HCT116 (cell line): Measurements from ENCODE around the gene FOXO3. TPM values are rescaled to one million over a fixed set of nuclear protein-coding genes. Genes with fewer than 3 reads are reported as not detected.
"Not testable (repeated sequence)": the region's sequence is repeated elsewhere in the genome, so short reads cannot be mapped to it uniquely, and the experiment has no call there.

Source experiments
- ATAC-seq: fragments of 200-7000 bp; cut with Tn5 transposase; 2 replicates; pipeline ENCODE4 v1.9.1; 2020; ENCODE audit warnings: mild to moderate bottlenecking, moderate library complexity
- BruUV-seq: library from RNA; stranded (reverse); fragments of 400-500 nt; replicated peaks from 2 replicates; lab custom pipeline; 2021; lab: Mats Ljungman, UMichigan
- CTCF ChIA-PET: fragments of 300-600 bp; sonication (Branson Sonifier 250); formaldehyde crosslinking; loops from one replicate; lab custom pipeline; 2021; ENCODE audit warnings: antibody characterized with exemption; lab: Charles Lee
- POLR2A ChIA-PET: fragments of 300-600, 350-600 bp; sonication (Branson Sonifier 250); formaldehyde crosslinking; loops from one replicate; lab custom pipeline; 2021; ENCODE audit warnings: antibody characterized with exemption; lab: Charles Lee
- RAD21 ChIA-PET, 2 experiments: fragments of 300-600 bp; sonication (Branson Sonifier 250); formaldehyde crosslinking; loops; one replicate each; lab custom pipeline; 2023; ENCODE audit warnings: low total read pairs in 2 of 2; ENCODE audit not compliant: uncharacterized antibody in 2 of 2, unreplicated experiment in 2 of 2, low non-redundant PET in 1 of 2; lab: Charles Lee
- DNase-seq: peaks from one replicate; pipeline ENCODE4 v3.0.0-alpha.2; 2010; ENCODE audit warnings: low read depth, low spot score
- H2AFZ ChIP-seq: fragments of 200-600 bp; shearing (Covaris generic), sonication (generic); 2 replicates; pipeline ENCODE4 v1.6.1; 2017; ENCODE audit warnings: low read depth, mixed run types, mixed read lengths, antibody characterized with exemption, low read length; ENCODE audit not compliant: poor library complexity, severe bottlenecking
- H3K27ac ChIP-seq: 2 replicates; pipeline ENCODE4 v1.5.1; 2012; ENCODE audit warnings: low read depth, low read length
- H3K27me3 ChIP-seq: fragments of 200-600 bp; sonication (generic); 2 replicates; pipeline ENCODE4 v1.6.1; 2016; ENCODE audit warnings: mixed run types, low read length, mixed read lengths; ENCODE audit not compliant: insufficient read depth
- H3K36me3 ChIP-seq, 2 experiments: fragments of 200-500 bp in 1 of 2; fragments of 200-600 bp in 1 of 2; sonication (Bioruptor generic) in 1 of 2; sonication (generic) in 1 of 2; 2 replicates each; pipeline versions ENCODE4 v1.5.1 to v1.6.1; 2014 to 2016; ENCODE audit warnings: low read length in 2 of 2, inconsistent platforms in 1 of 2, mixed read lengths in 1 of 2, mixed run types in 1 of 2; ENCODE audit not compliant: insufficient read depth in 2 of 2, control insufficient read depth in 1 of 2
- H3K4me1 ChIP-seq, 2 experiments: fragments of 200-600 bp in 1 of 2; sonication (generic) in 1 of 2; 2 replicates each; pipeline versions ENCODE4 v1.5.1 to v1.6.1; 2012 to 2017; ENCODE audit warnings: low read length in 2 of 2, inconsistent platforms in 1 of 2, mild to moderate bottlenecking in 1 of 2, mixed read lengths in 1 of 2, mixed run types in 1 of 2, moderate library complexity in 1 of 2; ENCODE audit not compliant: insufficient read depth in 2 of 2, control insufficient read depth in 1 of 2
- H3K4me2 ChIP-seq: fragments of 200-600 bp; sonication (generic); 2 replicates; pipeline ENCODE4 v1.6.1; 2017; ENCODE audit warnings: mixed run types, low read length, mixed read lengths
- H3K4me3 ChIP-seq, 2 experiments: fragments of 200-600 bp in 1 of 2; sonication (generic) in 1 of 2; replicated peaks in 1 of 2; 2 replicates each; pipeline ENCODE4 v1.5.1; 2011 to 2016; ENCODE audit warnings: low read length in 2 of 2, control low read depth in 1 of 2, low read depth in 1 of 2, mild to moderate bottlenecking in 1 of 2, mixed read lengths in 1 of 2, mixed run types in 1 of 2
- H3K79me2 ChIP-seq: fragments of 200-600 bp; sonication (generic); 2 replicates; pipeline ENCODE4 v1.6.1; 2017; ENCODE audit warnings: mild to moderate bottlenecking, mixed run types, low read length, moderate library complexity, mixed read lengths; ENCODE audit not compliant: insufficient read depth
- H3K9ac ChIP-seq: fragments of 200-600 bp; sonication (generic); 2 replicates; pipeline ENCODE4 v1.6.1; 2016; ENCODE audit warnings: low read length, mixed read lengths
- H3K9me2 ChIP-seq: fragments of 200-600 bp; sonication (generic), shearing (Covaris generic); 2 replicates; pipeline ENCODE4 v1.6.1; 2017; ENCODE audit warnings: mixed run types, mild to moderate bottlenecking, moderate library complexity; ENCODE audit not compliant: insufficient read depth
- H3K9me3 ChIP-seq, 2 experiments: fragments of 200-500 bp in 1 of 2; fragments of 200-600 bp in 1 of 2; sonication (Bioruptor generic) in 1 of 2; sonication (generic) in 1 of 2; 2 replicates each; pipeline ENCODE4 v1.6.1; 2014 to 2017; ENCODE audit warnings: low read length in 2 of 2, mixed read lengths in 2 of 2, inconsistent platforms in 1 of 2, low read depth in 1 of 2, mild to moderate bottlenecking in 1 of 2, mixed run types in 1 of 2, moderate library complexity in 1 of 2; ENCODE audit not compliant: control insufficient read depth in 1 of 2, insufficient read depth in 1 of 2
- H4K20me1 ChIP-seq: fragments of 200-600 bp; sonication (generic), shearing (Covaris generic); 2 replicates; pipeline ENCODE4 v1.6.1; 2017; ENCODE audit warnings: mixed run types, mild to moderate bottlenecking, moderate library complexity; ENCODE audit not compliant: insufficient read depth
- JUND ChIP-seq: IDR thresholded peaks from 2 replicates; pipeline ENCODE4 v1.6.1; 2012
- ZBTB33 ChIP-seq: IDR thresholded peaks from 2 replicates; pipeline ENCODE4 v1.6.1; 2011; ENCODE audit warnings: mild to moderate bottlenecking, low read length, moderate library complexity; ENCODE audit not compliant: insufficient replicate concordance; ENCODE audit errors: extremely low read depth
- intact Hi-C: fragments of 100-400 bp; cut with micrococcal nuclease; formaldehyde crosslinking; loops from 2 replicates; pipeline ENCODE4 v1.10.0; 2022
- total RNA-seq: library from RNA; stranded (reverse); gene quantifications from one replicate; pipeline ENCODE4 v1.2.1, GENCODE V29; 2021; ENCODE audit not compliant: unreplicated experiment

FOXO3 gene
- total RNA-seq, 1 experiment from 2014 or later = 40.0 TPM

GRCh38 chr6:108677894-108678293 is 117.2 kb downstream of the FOXO3 start:
- BruUV-seq = no TSS peak
- Histone ChIP-seq H3K27me3 (no peaks in the 10 kb centered on the region), H3K4me2 (no peak overlapping the region), H3K27ac (no peak overlapping the region), H3K4me3 (no peak overlapping the region), H3K9me3 (no peaks in the 10 kb centered on the region), H3K79me2 (peaks cover 56% of the 10 kb centered on the region), H3K9me2 (no peaks in the 10 kb centered on the region), H4K20me1 (peaks cover 4% of the 10 kb centered on the region; the same call in 1 of the 2 replicates), H3K4me1 (peaks cover 10 to 32% of the 10 kb centered on the region in 2 experiments), H2AFZ (no peak overlapping the region), H3K9ac (no peak overlapping the region), H3K36me3 (no peaks in the 10 kb centered on the region)
- intact Hi-C loops = no loop called here
- ChIA-PET CTCF (no interaction called here), POLR2A (no interaction called here), RAD21 (no interaction called here)
- DNase-seq (no peak), ATAC-seq (no peak)
- TF ChIP-seq JUND = no peak
- no peak for TF ChIP-seq ZBTB33

- H4K20me1 ChIP-seq, H3K4me3 ChIP-seq, H3K9me3 ChIP-seq, H3K9me2 ChIP-seq, BruUV-seq, ATAC-seq, DNase-seq, H3K4me2 ChIP-seq, H3K27me3 ChIP-seq, H3K36me3 ChIP-seq, H2AFZ ChIP-seq, H3K27ac ChIP-seq, H3K9ac ChIP-seq, CTCF ChIA-PET, POLR2A ChIA-PET, intact Hi-C loops: not testable (repeated sequence)
- peaks cover 32% of the 10 kb centered on the region for H3K79me2 ChIP-seq
- RAD21 ChIA-PET = interaction anchor here in 1 of 2 experiments (0.7 kb wide), 1 partner anchor 144 kb away, joined by 3 read pairs; no protein-coding TSS in a partner anchor
- peaks cover 6 to 14% of the 10 kb centered on the region in 2 experiments; a peak in 2 of 4 replicates for H3K4me1 ChIP-seq
These were observed 119.6 kb downstream of the FOXO3 start for GRCh38 chr6:108680314-108680713.

- H4K20me1 ChIP-seq, H3K4me3 ChIP-seq, H3K9me3 ChIP-seq, CTCF ChIA-PET, H3K9me2 ChIP-seq, H3K27me3 ChIP-seq, intact Hi-C loops, H3K4me2 ChIP-seq, DNase-seq, ATAC-seq, H3K36me3 ChIP-seq, POLR2A ChIA-PET, RAD21 ChIA-PET, H3K27ac ChIP-seq, H2AFZ ChIP-seq, BruUV-seq, H3K9ac ChIP-seq: not testable (repeated sequence)
- Histone ChIP-seq H3K4me1 (peaks cover 6 to 19% of the 10 kb centered on the region in 2 experiments; a peak in 3 of 4 replicates), H3K79me2 (peaks cover 18% of the 10 kb centered on the region)
These were observed 121.0 kb downstream of the FOXO3 start for GRCh38 chr6:108681721-108682120.

GRCh38 chr6:108682383-108683119 is 121.8 kb downstream of the FOXO3 start:
- H3K9ac ChIP-seq, DNase-seq, H3K4me3 ChIP-seq, H4K20me1 ChIP-seq, H3K27me3 ChIP-seq, H3K4me2 ChIP-seq, H3K27ac ChIP-seq, CTCF ChIA-PET, H3K79me2 ChIP-seq, ATAC-seq, POLR2A ChIA-PET, RAD21 ChIA-PET, H2AFZ ChIP-seq, H3K9me3 ChIP-seq, intact Hi-C loops, H3K36me3 ChIP-seq, H3K9me2 ChIP-seq: not testable (repeated sequence)
- H3K4me1 ChIP-seq = peaks cover 12 to 23% of the 10 kb centered on the region in 2 experiments
- BruUV-seq = TSS peak; percentile 18
